HG03135 (cell line): Measurements from ENCODE around the gene HSPG2.
"Not testable (repeated sequence)": the region's sequence is repeated elsewhere in the genome, so short reads cannot be mapped to it uniquely, and the experiment has no call there.

ENCODE experiments used
- ATAC-seq: cut with Tn5 transposase; IDR thresholded peaks from one replicate; pipeline ENCODE4 v1.9.1; 2021; ENCODE audit warnings: mild to moderate bottlenecking, moderate library complexity; ENCODE audit not compliant: unreplicated experiment

The HSPG2 gene

DNA sequence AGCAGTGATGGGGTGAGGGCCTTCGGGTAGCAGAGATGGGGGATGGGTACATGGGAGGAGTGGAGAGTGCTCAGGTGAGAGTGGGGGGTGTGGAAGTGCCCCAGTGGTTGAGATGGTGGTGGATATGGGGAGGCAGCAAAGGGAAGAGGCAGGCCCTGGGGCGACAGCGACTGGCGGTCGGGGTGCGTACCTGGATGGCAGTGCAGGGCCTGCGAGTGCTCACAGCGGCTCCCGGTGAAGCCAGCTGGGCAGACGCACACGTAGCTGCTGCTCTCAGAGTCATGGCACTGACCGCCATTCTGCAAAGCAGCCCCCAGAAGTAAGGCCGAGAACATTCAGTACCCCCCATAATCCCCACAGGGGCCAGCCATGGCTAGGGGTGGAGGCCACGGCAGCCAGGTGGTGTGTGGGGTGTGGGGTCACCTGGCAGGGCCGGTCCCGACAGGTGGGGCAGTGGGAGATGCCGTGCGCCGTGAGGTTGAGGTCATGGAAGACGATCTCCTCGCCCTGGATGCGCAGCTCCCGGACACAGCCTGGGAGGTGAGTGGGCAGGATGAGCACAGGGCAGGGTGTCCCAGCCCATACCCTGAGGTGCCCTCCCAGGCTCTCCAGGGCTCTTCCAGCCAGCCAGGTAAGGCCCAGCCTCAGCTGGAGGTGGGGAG is 106.2 kb downstream of the HSPG2 start:
- ATAC-seq, result no peak

DNA sequence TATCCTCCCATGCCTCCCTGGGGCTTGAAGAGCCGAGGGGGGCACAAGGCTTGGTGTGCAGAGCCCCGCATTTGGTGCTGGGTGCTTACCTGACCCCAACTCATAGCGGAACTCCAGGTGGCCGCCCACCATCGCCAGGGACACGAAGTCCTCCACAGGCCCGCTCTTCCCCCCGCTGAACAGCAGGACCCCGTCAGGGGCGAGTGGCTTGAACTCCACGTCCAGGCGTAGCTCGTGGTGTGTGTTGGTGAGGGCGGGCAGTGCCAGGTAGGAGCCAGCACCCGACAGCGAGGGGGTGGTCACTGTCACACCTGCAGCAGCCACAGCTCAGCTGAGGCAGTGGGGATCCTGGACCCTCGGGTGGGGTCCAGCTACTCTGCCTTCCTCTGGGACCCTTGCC is 107.8 kb downstream of the HSPG2 start:
- ATAC-seq, result no peak

DNA sequence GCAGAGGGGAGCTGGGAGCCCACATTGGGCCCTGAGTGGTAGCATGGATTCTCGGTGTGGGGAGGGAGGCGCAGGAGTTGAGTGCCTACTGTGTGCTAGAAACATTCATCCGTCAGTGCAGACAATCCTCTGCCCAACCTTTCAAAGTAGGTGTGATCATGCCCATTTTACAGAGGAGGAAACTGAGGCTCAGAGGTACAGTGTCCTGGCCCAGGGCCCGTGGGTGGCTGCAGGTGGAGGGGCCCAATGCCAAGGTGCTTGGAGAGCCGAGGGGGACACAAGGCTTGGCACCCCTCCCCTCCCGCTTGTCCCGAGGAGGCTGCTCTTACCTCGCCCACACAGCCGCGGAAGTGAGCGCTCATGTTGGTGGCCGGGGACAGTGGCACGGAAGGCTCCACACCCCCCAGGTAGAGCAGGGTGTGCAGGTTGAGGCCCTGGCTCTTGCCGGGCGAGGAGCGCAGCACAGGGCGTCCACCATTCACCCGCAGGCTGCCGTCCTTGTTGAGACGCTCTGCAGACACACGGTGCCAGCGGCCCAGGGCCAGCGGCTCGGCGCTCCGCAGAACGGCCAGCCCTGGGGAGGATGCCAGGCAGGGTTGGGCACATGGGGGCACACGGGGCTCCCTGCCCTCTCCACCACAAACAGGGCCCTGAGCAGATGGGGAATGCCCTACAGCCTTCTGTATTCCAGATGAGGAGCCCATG is 108.5 kb downstream of the HSPG2 start:
- ATAC-seq, result no peak

DNA sequence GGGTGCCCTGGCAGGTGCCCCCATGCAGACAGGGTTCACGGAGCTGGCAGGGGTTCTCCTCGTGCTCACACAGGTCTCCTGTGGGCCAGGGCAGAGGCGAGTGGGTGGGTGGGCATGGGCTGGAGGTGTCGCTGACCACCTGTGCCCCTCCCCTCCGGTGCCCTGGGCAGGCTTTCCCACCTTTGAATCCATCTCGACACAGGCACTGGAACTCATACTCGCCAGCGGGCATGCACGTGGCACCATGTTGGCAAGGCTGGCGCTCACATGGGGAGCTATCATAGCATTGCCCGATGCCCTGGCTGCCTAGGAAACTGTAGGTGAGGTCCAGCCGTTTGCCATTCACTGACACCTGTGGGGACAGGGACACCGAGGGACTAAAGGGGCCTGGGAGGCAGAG is 109.0 kb downstream of the HSPG2 start:
- no peak for ATAC-seq

DNA sequence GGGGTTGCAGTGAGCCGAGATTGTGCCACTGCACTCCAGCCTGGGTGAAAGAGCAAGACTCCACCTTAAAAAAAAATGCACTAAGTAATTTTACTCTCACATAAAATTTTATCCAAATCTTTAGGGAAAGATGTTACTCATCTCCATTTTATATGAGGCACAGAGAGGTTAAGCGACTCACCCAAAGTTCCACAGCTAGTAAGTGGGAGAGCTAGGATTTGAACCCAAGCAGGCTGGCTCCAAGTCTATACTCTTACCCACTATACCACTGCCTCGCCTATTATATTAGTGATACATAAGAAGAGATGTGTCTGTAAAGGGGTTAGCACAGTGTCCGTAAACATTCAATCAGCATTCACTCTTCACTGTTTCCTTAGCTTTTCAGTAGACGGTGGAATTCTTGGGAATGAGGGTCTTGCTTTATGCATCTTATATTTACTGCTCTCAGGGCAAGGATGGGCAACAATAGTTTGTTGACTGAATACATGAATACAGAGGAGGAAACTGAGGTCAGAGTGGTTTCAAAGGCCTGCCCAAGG is 109.9 kb downstream of the HSPG2 start:
- ATAC-seq, result no peak

DNA sequence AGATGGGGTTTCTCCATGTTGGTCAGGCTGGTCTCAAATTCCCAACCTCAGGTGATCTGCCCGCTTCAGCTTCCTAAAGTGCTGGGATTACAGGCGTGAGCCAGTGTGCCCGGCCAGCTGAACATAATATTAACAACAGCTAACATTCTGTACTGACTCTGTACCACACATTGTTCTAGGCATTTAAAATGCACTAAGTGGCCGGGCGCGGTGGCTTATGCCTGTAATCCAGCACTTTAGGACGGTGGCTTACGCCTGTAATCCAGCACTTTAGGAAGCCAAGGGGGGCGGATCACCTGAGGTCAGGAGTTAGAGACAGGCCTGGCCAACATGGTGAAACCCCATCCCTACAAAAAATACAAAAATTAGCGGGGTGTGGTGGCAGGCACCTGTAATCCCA is 110.4 kb downstream of the HSPG2 start:
- not testable (repeated sequence) for ATAC-seq

DNA sequence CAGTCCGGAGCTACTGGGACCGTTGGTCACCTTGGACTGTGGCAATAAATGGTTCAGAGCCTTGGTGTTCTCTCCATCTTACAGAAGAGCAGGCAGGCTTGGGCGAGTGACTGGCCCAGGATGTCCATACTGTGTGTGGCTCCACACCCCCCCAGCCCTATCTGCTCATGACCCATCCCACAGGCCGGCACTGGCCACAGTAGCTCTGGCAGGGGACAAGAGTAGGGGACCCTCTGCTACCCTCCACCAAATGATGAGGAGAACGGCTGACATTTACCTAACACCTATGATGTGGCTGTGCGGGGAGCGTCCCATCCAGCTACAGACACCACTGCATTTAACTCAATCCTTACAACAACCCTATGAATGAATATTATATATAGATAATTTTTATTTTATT is 111.7 kb downstream of the HSPG2 start:
- no peak for ATAC-seq

DNA sequence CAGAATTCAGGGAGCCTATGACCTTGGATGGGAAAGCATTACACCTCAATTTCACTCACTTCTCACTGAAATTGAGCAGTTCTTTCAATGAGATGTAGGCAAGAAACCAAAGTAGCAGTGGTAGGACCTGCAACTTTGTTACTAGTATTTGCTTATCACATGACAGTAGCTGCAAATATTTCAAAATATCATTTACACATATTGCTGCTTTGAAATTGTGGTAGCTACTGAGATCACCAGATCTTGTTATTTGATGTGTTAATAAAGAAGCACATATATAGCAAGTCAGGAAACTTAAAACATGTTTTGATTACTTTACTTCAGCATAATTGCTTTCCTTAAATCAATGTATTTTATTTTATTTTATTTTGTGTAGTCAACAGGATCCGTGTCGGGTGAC is 112.2 kb downstream of the HSPG2 start:
- ATAC-seq, result no peak

DNA sequence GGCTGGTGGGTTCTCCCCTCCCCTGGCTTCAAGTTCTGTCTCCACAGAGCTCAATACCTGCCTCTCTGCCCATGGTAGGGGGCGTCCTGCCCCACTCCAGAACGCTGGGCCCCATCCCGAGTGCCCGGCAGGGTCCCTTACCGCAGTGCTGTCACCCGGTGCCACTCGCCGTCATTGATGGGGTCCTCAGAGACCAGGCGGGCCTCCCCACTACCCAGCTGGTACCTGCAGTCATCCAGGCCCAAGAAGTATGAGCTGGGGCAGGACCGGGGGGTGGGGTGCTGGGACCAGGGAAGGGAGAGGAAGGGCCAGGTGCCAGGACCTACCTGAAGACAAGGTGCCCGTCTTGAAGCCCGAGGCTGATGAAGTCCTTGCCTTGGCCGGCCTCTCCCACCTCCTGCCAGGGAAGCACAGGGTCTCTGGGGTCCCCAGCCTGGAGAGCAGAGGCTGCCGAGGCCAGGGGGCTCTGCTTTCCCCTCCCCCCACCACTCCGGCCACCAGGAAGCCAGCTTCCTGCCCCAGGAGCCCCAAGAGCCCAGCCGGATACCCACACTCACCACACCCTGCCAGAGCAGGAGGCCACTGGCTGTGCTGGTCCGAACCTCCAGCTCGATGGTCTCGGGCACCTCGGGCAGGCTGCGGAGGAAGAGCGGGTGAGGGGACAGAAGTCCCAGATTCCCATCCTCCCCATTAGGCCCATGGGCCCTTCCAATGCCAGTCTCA is 113.0 kb downstream of the HSPG2 start:
- ATAC-seq, result no peak

DNA sequence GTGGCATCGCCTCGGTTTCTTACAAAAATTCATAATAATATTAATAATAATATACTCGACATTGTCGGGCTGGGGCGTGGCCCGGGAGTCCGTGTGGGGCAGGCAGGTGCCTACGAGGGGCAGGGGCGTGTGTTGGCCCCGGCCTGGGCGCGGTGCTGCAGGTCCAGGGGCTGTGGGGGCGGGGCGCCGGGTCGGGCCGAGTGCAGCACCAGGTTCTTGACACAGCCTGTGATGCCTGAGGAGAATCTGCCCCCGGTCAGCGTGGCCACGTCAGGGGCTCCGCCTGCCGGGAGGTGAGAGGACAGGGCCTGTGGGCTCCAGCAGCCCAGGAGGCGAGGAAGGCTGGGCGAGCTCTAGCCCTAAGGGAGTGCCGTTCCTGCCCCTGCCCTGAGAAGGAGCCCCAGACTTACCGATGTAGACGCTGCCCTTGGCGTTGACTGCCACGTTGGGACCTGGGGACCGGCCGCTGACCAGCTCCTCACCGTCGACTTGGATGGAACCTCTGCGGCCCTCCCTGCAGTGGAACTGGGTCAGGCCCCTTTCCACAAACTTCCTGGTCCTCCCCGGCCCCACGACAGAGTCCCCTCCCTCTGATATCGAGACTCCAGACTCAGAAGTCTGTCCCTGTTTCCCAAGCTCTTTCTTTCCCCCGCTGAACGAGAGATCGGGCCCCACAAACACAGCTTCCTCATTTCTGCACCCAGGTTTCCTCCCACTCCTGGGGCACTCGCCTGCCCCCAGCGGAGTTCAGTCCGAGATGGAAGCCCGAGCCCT is 113.7 kb downstream of the HSPG2 start:
- ATAC-seq, result no peak

DNA sequence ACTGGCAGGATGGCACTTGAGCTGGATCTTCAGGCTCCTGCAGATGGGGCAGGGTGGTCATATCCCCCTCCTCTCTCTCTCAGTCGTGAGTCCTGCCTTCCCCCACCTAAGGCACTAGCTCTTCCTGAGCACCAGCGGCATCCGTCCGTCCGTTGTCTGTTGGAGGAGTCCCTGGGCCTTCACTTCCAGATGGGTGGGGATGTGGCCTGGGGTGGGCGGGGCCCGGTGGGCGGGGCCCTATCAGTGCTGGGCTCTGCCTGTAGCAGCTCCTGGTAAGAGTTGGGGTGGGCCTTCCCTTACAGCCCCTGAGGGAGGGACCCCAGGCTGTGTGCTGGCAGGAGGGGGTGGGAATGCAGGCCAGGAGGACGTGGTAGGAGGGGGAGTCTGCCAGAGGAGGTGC is 114.8 kb downstream of the HSPG2 start:
- no peak for ATAC-seq

DNA sequence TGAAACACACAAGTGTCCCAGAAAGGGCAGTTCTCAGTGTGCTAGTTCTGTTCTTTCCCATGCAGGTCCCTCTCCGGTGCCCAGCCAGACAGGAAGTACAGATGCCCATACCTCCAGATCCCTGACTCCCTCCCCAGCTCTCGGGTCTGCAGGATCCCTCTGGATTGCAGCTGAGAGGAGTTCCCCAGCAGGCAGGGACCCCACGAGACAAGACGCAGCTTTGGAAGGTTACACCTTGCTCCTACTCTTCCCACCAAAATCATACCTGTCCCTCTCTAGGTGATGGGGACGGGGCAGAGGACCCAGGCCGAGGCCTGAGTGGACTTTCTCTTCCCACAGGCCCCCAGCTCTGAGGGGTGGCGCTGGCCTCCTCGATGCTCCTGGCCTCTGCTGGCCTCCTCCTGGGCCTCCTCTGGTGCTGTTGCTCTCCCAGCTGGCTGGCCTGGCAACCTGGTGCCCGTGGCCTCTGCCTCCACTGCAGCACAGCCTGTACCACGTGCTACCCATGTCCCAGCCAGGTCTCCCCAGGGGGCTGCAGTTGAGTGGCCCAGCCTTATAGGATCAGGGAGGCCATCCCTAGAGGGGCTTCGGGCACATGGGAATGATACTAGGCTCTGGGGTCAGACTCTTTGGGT is 115.6 kb downstream of the HSPG2 start:
- ATAC-seq, result no peak

DNA sequence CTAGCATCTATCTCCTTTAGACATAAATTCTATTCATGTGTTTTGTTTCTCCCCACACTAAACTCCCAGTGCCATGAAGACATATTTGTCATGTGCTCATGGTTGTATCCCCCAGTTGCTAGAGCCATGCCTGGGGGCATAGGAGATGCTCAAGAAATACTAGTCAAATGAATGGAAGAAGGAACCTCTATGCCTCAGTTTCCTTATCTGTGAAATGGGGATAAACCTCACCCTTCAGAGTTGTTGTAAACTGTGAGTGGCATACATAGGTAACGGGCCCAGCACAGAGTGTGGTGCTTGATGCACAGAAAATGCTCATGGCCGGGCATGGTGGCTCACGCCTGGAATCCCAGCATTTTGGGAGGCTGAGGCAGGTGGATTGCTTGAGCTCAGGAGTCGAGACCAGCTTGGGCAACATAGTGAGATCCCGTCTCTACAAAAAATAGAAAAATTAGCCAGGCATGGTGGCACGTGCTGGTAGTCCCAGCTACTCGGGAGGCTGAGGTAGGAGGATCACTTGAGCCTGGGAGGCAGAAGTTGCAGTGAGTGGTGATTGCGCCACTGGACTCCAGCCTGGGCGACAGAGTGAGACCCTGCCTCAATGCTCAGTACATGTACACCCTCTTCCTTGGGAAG is 116.4 kb downstream of the HSPG2 start:
- no peak for ATAC-seq

DNA sequence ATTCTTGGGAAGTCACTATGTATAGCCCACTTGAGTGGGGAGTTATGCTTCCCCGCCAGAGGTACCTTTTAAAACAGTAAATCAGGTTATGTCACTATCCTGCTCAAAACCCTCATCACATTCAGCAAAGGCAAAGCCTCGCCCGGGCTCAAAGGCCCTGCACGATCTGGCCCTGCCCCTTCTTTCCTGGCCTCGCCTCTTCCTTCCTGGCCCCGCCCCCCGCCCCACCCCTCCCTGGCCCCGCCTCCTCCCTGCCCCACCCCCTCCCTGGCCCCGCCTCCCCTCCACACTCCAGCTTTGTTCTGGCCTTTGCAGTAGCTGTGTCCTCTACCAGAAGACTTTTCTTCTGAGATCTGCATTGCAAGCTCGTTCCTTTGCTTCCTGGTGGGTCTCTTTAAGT is 118.5 kb downstream of the HSPG2 start:
- no peak for ATAC-seq

DNA sequence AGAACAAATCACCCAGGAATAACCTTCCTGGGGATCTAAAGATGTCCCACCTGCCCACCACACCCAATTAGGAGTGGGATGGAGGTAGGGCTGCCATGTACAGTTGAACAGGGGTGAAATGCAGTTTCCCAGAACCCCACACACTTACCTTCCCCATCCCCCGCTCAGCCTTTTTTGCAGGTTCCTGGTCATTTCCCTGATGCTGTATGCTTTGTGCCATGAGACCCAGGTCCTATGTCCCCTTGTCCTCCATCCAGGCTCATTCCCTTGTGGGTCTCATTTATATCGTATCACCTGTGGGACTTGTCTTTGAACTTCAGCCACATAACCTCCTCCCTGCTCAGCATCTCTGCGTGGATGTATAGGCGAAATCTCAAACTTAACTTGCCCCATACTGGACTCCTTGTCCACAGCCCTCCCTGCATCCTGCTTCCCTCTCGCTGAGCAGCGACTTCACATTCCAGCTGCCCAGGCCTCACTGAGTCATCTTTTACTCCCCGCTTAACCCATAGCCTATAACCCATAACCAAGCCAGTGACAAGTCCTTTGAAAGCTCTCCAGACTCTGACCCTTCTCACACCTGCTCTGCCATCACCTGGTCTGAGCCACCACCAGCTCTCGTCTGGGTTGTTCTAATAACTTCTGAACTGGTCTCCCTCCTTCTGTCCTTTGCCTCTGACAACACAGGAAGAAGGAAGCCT is 120.4 kb downstream of the HSPG2 start:
- ATAC-seq, result no peak

DNA sequence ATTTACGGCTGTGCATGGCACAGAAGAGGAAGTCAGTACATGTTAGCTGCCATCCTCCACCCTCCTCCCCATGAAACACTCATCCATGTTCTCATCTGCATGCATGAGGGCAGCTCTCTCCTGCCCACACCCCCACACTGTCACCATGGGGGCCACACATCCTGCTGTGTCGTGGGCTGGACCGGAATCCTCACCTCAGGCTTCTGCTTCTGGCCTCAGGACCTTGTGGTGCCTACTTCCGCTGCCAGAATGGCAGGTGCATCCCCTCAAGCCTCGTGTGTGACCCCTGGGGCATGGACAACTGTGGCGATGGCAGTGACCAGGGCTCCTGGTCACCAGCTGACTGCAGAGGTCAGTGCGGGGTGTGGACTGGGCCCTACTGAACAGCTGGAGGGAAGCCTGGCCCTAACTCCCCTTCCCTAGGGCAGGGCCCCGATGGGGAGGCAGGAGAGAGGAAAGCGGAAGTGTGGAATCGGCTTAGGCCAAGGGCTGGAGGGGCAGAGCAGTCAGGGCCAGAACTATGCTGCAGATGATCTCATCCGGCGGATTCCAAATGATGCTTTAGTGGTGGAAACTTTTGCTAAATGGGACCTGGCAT is 121.3 kb downstream of the HSPG2 start:
- ATAC-seq, result no peak

DNA sequence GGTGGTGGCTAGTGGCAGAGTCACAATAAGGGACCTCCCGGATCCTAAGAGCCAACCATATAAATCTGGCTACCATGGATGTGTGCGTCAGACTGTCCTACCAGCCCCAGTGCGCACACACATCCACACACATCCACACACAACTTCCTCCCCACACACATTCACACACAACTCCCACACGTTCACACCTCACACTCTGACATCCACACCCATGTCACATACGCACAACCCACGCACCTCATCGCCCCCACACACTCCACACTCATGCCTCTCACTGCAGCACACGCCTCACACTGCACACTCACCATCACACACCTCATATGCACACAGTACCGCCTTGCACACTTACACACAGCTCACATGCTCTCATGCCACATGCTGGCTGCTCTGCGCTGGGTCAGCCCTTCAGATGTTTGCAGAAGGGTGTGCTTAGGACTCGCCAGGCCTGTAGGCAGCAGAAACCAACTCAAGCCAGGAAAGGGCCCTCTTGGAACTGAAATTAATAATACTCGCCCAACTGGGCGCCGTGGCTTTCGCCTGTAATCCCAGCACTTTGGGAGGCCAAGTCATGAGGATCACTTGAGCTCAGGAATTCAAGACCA is 122.0 kb downstream of the HSPG2 start:
- ATAC-seq, result no peak

DNA sequence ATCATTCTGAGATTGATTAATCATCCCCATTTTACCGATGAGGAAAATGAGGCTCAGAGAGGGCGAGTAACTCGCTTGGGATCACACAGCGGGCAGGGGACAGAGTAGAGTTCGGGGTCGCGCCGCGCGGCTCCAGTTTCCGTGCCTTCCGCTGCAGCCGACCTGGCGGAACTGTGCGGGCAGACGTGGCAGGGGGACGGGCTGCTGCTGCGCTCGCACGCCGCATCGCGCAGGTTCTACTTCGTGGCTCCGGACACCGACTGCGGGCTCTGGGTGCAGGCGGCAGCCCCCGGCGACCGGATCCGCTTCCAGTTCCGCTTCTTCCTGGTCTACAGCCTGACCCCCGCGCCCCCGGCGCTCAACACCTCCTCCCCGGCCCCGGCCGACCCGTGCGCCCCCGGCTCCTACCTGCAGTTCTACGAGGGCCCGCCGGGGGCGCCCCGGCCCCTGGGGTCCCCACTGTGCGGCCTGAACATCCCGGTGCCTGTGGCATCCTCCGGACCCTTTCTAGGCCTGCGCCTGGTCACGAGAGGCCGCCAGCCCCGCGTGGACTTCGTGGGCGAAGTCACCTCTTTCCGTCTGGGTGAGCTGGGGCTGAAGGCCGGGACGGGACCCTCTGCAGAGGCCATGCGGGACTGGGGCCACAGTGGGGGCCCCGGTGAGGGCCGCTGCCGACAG is 122.7 kb downstream of the HSPG2 start:
- no peak for ATAC-seq
